GM23338 (cell line): ENCODE data around the gene TSPAN7.

Experiments
- CTCF ChIP-seq, 2 experiments: fragments of 200-600 bp in 1 of 2; sonication (generic) in 1 of 2; conservative IDR thresholded peaks; 2 replicates each; pipeline versions ENCODE4 v1.5.1 to v1.6.1; 2016 to 2017; ENCODE audit warnings: antibody characterized with exemption in 2 of 2, low read depth in 2 of 2, mild to moderate bottlenecking in 2 of 2, moderate library complexity in 1 of 2
- EZH2 ChIP-seq: fragments of 200-600 bp; sonication (generic); IDR thresholded peaks from one replicate; pipeline ENCODE4 v1.8.0; 2017; ENCODE audit warnings: antibody characterized with exemption, mild to moderate bottlenecking, low read depth; ENCODE audit not compliant: unreplicated experiment
- POLR2AphosphoS5 ChIP-seq: IDR thresholded peaks from 2 replicates; pipeline ENCODE4 v1.6.1; 2016; ENCODE audit warnings: antibody characterized with exemption, low read depth
- REST ChIP-seq: IDR thresholded peaks from one replicate; pipeline ENCODE4 v1.6.1; 2018; ENCODE audit warnings: antibody characterized with exemption; ENCODE audit not compliant: unreplicated experiment

GRCh38 chrX:38626296-38626695 is 65.0 kb downstream of the TSPAN7 start:
- TF ChIP-seq CTCF (conservative IDR thresholded peaks at IDR 0.05; ENCODE audit: low read depth in 2 of 2) (no peak), EZH2 (no peak), REST (no peak), POLR2AphosphoS5 (no peak)
